ENCODE measurements around the gene SH3BP2.
A peak's percentile ranks its signal among the peaks of the same experiment; 100 is the strongest.

Gene SH3BP2

GRCh38 chr4:2817701-2818350, 24.9 kb downstream of the SH3BP2 start:
- peak overlapping the region; percentile 51 for H3K4me3 ChIP-seq (replicated peaks; ENCODE audit: low read depth, low read length)
- no peak for DNase-seq (ENCODE audit: extremely low read depth, low read depth)
- TF ChIP-seq, protein P1, sequence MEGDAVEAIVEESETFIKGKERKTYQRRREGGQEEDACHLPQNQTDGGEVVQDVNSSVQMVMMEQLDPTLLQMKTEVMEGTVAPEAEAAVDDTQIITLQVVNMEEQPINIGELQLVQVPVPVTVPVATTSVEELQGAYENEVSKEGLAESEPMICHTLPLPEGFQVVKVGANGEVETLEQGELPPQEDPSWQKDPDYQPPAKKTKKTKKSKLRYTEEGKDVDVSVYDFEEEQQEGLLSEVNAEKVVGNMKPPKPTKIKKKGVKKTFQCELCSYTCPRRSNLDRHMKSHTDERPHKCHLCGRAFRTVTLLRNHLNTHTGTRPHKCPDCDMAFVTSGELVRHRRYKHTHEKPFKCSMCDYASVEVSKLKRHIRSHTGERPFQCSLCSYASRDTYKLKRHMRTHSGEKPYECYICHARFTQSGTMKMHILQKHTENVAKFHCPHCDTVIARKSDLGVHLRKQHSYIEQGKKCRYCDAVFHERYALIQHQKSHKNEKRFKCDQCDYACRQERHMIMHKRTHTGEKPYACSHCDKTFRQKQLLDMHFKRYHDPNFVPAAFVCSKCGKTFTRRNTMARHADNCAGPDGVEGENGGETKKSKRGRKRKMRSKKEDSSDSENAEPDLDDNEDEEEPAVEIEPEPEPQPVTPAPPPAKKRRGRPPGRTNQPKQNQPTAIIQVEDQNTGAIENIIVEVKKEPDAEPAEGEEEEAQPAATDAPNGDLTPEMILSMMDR (IDR thresholded peaks at IDR 0.05; ENCODE audit: low read depth, low read length, missing control alignments), result no peak

GRCh38 chr4:2818351-2818939, 25.6 kb downstream of the SH3BP2 start:
- DNase-seq (ENCODE audit: extremely low read depth, low read depth), result no peak

DNA sequence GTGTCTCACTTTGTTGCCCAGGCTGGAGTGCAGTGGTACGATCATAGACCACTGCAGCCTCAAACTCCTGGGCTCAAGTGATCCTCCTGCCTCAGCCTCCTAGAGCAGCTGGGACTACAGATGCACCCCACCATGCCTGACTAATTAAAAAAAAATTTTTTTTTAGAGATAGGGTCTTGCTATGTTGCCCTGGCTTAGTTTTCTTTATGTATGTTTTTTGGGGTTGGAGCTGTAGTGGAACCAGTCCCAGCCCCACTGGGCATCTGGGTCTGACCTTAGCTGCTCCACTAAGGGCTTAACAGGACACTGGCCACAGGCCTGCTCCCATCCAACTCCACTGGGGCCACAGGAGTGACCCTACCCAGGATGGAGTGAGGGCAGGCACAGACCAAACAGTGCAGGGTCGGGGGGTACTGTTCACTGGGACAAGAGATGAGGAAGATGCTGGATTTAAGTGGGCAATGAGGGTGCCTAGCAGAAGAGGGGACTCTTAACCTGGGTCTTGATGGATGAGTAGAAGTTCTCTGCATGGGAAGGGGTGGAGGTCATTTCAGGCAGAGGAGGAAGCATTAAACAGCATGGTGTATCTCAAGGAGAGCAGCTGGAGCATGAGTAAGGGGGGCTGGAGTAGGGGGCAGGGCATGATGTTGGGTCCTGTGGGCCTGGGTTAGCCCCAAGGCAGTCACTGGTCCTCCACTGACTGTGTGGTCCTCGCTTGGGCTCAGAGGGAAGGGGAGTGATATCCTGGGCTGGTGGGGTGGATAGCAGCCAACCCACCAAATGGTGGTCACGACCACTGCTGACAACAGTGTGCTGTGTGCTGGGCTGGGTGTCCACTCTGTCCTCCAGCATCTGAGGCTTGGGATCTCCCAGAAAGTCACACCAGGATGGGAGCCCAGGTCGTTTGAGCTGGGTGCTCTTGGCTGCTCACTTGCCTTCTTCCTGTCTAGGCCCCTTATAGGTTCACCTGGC, 26.6 kb downstream of the SH3BP2 start:
- TF ChIP-seq, protein P1 (IDR thresholded peaks at IDR 0.05; ENCODE audit: low read depth, low read length, missing control alignments), result no peak
- peak overlapping the region; percentile 51 for H3K4me3 ChIP-seq (replicated peaks; ENCODE audit: low read depth, low read length)
- no peak for DNase-seq (ENCODE audit: extremely low read depth, low read depth)

More at GRCh38 chr4:2818351-2818939, 25.6 kb downstream of the SH3BP2 start:
- peak overlapping the region; percentile 51 for H3K4me3 ChIP-seq (replicated peaks; ENCODE audit: low read depth, low read length)
- TF ChIP-seq, protein P1 (IDR thresholded peaks at IDR 0.05; ENCODE audit: low read depth, low read length, missing control alignments), result no peak

GRCh38 chr4:2820216-2820982, 27.5 kb downstream of the SH3BP2 start:
- TF ChIP-seq, protein P1 (IDR thresholded peaks at IDR 0.05; ENCODE audit: low read depth, low read length, missing control alignments), result no peak
- no peak for DNase-seq (ENCODE audit: extremely low read depth, low read depth)

DNA sequence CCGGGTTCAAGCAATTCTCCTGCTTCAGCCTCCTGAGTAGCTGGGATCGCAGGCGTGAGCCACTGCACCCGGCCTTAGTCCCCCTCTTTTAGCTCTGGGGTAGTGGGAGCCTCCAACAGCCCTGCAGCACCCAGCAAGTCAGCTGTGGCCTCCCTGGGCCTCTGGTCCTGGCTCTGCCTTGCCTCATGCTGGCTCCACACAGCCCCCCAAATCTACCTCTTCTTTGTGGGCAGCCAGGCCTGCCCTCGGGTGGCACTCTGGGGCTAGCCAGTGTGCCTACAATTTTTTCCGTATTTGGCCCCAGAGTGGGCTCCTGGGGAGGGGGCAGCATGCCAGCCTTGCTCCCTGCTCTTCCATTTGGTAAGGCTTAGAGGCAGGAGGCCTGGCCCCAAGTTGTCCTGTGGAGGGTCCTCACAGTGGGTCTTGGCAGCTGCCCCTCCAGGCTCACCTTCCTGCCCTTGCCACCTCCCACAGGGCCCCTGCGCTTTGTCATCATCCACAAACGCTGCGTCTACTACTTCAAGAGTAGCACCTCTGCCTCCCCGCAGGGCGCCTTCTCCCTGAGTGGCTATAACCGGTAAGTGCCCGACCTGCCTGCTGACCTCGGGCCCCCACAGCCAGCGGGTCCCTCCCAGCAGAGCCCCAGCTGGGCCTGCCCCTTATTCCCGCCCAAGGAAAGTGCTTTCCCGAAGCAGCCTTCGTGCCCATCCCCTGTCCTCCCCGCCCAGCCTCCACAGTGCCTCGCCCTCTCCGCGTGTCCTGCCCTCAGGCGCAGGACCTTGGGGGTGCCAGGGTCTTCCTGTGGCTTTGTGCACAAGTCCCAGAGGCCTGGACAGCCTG, 29.8 kb downstream of the SH3BP2 start:
- no peak for DNase-seq (ENCODE audit: extremely low read depth, low read depth)
- TF ChIP-seq, protein P1 (IDR thresholded peaks at IDR 0.05; ENCODE audit: low read depth, low read length, missing control alignments), result no peak
- no peak overlapping the region for H3K4me3 ChIP-seq (replicated peaks; ENCODE audit: low read depth, low read length)

More at GRCh38 chr4:2820216-2820982, 27.5 kb downstream of the SH3BP2 start:
- H3K4me3 ChIP-seq (replicated peaks; ENCODE audit: low read depth, low read length), result no peak overlapping the region

Measured in HFF-Myc (cell line).